H1 (cell line): Measurements from ENCODE around the gene PDE9A.

Experiments
- EZH2 ChIP-seq: fragments of 200-600 bp; sonication (generic); IDR thresholded peaks from 2 replicates; pipeline ENCODE4 v1.7.1; 2012; ENCODE audit warnings: low read depth, mild to moderate bottlenecking, moderate library complexity, low read length, inconsistent platforms; ENCODE audit not compliant: severe bottlenecking
- FOSL1 ChIP-seq: IDR thresholded peaks from 2 replicates; pipeline ENCODE4 v1.6.1; 2011; ENCODE audit warnings: mild to moderate bottlenecking, low read depth, low read length, moderate library complexity; ENCODE audit not compliant: insufficient read depth
- HDAC6 ChIP-seq: IDR thresholded peaks from one replicate; pipeline ENCODE4 v1.7.1; 2012; ENCODE audit warnings: low read depth, mild to moderate bottlenecking, inconsistent platforms, low read length, moderate library complexity
- RAD21 ChIP-seq, 2 experiments: IDR thresholded peaks in 1 of 2; conservative IDR thresholded peaks in 1 of 2; 2 replicates each; pipeline ENCODE4 v1.6.1; 2011; ENCODE audit warnings: low read depth in 2 of 2, low read length in 2 of 2, improper control_type of control experiment in 1 of 2, inconsistent platforms in 1 of 2, mild to moderate bottlenecking in 1 of 2, moderate library complexity in 1 of 2
- SIX5 ChIP-seq: IDR thresholded peaks from 2 replicates; pipeline ENCODE4 v1.6.1; 2011; ENCODE audit warnings: mild to moderate bottlenecking, low read depth, low read length
- TAF1 ChIP-seq: IDR thresholded peaks from 2 replicates; pipeline ENCODE4 v1.6.1; 2011; ENCODE audit warnings: mild to moderate bottlenecking, low read depth, low read length
- ZNF274 ChIP-seq: IDR thresholded peaks from 2 replicates; pipeline ENCODE4 v1.7.0; 2012; ENCODE audit warnings: low read length, borderline replicate concordance; ENCODE audit errors: extremely low read depth
- TF ChIP-seq, protein P1 (sequence below), 3 experiments: IDR thresholded peaks; 1 replicate in 2 of 3; 2 replicates in 1 of 3; pipeline versions ENCODE4 v1.5.1 to v1.6.1; 2011; ENCODE audit warnings: low read length in 3 of 3, mild to moderate bottlenecking in 3 of 3, inconsistent platforms in 2 of 3, low read depth in 1 of 3, moderate library complexity in 1 of 3; ENCODE audit not compliant: insufficient read depth in 1 of 3; ENCODE audit errors: control extremely low read depth in 1 of 3

GRCh38 chr21:42680429-42680828, 27.0 kb downstream of the PDE9A start:
- TF ChIP-seq HDAC6, result no peak
- TF ChIP-seq, protein P1, sequence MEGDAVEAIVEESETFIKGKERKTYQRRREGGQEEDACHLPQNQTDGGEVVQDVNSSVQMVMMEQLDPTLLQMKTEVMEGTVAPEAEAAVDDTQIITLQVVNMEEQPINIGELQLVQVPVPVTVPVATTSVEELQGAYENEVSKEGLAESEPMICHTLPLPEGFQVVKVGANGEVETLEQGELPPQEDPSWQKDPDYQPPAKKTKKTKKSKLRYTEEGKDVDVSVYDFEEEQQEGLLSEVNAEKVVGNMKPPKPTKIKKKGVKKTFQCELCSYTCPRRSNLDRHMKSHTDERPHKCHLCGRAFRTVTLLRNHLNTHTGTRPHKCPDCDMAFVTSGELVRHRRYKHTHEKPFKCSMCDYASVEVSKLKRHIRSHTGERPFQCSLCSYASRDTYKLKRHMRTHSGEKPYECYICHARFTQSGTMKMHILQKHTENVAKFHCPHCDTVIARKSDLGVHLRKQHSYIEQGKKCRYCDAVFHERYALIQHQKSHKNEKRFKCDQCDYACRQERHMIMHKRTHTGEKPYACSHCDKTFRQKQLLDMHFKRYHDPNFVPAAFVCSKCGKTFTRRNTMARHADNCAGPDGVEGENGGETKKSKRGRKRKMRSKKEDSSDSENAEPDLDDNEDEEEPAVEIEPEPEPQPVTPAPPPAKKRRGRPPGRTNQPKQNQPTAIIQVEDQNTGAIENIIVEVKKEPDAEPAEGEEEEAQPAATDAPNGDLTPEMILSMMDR (IDR thresholded peaks at IDR 0.05; ENCODE audit: control extremely low read depth in 1 of 3, insufficient read depth in 1 of 3, low read depth in 1 of 3, low read length in 3 of 3), result no peak
- no peak for TF ChIP-seq FOSL1
- TF ChIP-seq TAF1, result no peak
- TF ChIP-seq ZNF274, result no peak
- TF ChIP-seq SIX5, result no peak
- TF ChIP-seq EZH2, result no peak
- no peak for TF ChIP-seq RAD21 (IDR thresholded peaks at IDR 0.05 in 1 of 2, conservative IDR thresholded peaks at IDR 0.05 in 1 of 2; ENCODE audit: low read depth in 2 of 2, low read length in 2 of 2)
